NCI-H187 (cell line): ENCODE data around the gene ZNF57.
A peak's percentile ranks its signal among the peaks of the same experiment; 100 is the strongest.
"Not testable (repeated sequence)": the region's sequence is repeated elsewhere in the genome, so short reads cannot be mapped to it uniquely, and the experiment has no call there.

ENCODE experiments used
- DNase-seq, 2 experiments: peaks; one replicate each; lab custom pipeline; 2025; lab: John Stamatoyannopoulos, UW

ZNF57 gene

DNA sequence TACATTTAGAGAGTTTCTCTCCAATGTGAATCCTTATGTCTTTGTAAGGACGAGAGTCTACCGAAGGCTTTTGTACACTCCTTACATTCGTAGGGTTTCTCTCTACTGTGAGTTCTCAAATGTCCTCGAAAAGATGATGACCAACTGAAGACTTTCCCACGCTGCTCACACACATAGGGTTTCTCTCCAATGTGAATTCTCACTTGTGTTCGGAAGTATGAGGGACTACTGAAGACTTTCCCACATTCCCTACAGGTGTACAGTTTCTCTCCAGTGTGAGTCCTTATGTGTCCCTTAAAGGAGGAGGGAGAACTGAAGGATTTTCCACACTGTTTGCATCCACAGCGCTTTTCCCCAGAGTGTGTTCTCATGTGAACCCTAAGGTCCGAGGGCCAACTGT is 4.0 kb upstream of the ZNF57 start:
- no peak for DNase-seq

DNA sequence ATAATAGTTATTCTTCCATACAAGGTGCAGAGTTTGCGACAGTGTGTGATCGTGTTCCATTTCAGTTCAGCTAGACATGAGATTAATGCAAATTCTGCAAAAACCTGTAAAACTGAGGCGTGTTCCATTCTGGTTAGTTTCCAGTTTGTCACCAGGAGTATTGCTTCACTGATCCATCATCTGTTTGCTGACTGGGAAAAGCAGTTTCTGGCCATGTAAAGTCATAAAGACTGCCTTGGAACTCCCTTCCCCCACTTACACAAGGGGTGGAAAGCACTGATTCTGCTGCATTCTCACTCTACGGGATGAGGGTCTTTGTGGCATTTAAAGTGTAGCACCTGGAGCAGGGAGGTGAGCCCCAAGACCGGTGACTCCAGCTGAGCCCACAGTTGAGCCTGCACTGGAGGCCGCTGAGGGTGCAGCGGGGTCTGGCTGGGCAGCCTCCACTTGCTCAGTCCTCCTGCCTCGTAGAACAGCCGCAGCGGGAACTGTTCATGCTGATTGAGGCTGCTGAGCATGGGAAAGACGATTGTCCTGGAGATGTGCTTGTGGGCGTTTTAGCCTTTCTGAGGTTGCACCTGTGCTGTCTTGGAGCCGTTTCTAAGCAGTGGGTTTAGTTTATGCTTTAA is 2.0 kb downstream of the ZNF57 start:
- DNase-seq, result no peak

GRCh38 chr19:2903326-2903725 is 2.6 kb downstream of the ZNF57 start:
- DNase-seq, result not testable (repeated sequence)

- DNase-seq, result no peak
Observed at GRCh38 chr19:2905918-2906519, 5.3 kb downstream of the ZNF57 start.

DNA sequence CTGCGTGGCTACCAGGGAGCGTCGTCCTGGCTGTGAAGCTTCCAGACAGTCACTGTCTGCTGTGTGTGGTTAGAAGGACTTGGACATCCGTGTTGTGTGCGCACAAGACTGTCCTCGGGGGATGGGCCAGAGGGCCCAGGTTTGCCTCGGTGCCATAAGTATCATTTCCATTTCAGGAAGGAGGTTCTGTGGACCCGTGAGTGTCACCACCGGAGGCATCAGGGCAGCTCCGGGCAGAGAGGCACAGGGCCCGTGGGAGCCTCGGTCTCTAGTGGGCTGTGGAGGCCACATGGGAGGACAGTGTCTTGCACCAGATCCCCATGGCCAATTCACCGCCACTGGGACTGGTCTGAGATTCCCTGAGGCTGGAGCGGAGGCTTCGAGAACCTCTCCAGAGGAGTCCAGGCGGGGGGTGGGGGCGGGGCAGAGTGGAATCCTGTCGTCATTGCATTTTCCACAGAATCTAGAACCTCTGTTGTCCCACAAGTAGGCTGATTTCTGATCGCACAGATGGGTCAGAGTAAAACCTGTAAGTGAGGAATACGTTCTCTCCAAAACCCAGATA is 6.0 kb downstream of the ZNF57 start:
- no peak for DNase-seq

GRCh38 chr19:2912306-2912705 is 11.6 kb downstream of the ZNF57 start:
- DNase-seq, result no peak

DNA sequence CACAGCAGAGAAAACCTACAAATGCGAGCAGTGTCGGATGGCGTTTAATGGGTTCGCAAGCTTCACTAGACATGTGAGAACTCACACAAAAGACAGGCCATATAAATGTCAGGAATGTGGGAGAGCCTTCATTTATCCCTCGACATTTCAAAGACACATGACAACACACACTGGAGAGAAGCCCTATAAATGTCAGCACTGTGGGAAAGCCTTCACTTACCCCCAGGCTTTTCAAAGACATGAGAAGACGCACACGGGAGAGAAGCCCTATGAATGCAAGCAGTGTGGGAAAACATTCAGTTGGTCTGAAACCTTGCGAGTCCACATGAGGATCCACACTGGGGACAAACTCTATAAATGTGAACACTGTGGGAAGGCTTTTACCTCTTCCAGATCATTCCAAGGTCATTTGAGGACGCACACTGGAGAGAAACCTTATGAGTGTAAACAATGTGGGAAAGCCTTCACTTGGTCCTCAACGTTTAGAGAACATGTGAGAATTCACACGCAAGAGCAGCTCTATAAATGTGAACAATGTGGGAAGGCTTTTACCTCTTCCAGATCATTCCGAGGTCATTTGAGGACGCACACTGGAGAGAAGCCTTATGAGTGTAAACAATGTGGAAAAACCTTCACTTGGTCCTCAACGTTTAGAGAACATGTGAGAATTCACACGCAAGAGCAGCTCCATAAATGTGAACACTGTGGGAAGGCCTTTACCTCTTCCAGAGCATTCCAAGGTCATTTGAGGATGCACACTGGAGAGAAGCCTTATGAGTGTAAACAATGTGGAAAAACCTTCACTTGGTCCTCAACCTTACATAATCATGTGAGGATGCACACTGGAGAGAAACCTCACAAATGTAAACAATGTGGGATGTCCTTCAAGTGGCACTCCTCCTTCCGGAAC is 16.8 kb downstream of the ZNF57 start:
- no peak for DNase-seq

DNA sequence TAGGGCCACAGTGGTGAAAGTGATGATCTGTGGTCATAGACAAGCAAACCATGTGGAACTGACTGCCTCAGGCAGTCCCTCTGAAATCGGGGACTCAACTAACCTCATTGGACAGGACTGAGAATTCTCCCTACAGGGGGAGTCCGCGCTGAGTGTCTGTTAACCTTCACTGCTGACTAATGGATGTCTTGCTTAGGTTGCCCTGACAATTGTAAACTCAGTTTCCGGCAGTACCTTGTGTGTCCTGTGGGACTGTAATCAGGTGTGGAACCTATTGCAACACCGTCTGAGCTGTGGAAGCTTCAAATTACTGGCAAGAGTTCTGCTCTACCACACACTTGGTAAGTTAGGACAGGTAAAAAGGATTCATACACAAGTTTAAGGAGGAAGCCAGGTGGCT is 22.3 kb downstream of the ZNF57 start:
- no peak for DNase-seq

DNA sequence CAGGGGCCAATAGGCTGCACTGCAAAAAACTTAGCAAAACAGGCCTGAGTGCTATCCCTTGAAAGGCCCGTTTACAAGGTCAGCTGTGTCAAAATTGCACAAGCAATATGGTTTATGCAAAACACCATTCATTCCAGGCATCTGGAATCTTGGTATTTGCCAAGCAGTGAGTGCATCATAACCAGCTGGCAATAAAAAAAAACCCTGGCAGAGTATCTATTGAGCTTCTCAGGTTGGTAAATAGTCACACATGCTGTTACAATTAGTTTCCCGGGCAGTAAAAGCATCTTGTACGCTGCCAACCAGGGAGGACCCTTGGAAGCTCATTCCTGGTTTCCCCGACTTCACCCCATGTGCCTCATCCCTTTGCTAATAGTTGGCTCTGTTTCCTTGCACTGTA is 22.8 kb downstream of the ZNF57 start:
- no peak for DNase-seq

- no peak for DNase-seq
Observed at GRCh38 chr19:2926341-2927031, 25.8 kb downstream of the ZNF57 start.

DNA sequence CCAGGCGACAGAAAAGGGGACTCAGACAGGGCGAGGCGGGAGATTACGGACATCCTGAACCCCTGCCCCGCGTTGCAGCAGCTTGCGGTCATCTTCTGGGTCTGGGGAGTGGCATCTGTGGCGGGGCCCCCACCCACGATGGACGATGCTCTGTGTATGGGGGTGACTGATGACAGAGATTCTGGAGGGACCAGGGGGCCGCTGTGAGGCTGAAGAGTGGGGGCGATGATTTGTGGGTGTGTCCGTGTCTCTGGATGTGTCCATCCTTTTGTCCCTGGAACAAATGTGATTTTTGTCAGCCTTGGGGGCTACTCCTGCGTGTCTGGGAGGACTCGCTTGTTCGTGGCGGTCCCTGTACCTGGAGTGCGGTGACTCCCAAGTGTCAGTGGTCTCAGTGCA is 26.3 kb downstream of the ZNF57 start:
- no peak for DNase-seq

- DNase-seq, result no peak
Observed at GRCh38 chr19:2933490-2933910, 32.8 kb downstream of the ZNF57 start.

GRCh38 chr19:2935863-2936262 is 35.1 kb downstream of the ZNF57 start:
- not testable (repeated sequence) for DNase-seq

DNA sequence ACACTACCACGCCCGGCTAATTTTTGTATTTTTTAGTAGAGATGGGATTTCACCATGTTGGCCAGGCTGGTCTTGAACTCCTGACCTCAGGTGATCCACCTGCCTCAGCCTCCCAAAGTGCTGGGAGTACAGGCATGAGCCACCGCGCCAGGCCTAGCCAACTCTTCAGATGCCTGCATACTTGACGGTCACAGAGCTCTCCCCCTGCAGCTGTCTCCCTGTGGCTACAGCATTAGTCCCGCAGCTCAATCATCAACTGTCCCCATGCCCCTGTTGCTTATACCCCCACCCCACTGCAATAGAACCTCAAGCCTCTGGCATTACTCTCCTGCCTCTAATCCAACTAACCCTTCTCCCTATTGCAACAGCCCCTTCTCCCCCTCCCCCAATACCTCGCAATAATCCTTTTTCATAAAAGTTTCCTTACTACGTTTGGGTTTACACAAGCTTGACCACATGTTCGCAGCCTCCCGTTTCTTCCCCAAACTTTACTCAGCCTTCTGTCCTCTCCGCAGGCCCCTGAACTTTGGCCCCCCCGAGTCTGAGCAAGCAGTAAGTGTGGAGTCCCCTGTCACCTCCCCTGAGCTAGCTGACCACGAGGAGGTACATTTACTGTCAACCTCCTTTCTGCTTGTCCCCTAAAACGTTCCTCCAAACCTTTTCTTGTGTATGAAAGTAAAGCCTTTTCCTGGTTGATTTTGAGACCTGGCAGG is 42.4 kb downstream of the ZNF57 start:
- DNase-seq, result no peak

DNA sequence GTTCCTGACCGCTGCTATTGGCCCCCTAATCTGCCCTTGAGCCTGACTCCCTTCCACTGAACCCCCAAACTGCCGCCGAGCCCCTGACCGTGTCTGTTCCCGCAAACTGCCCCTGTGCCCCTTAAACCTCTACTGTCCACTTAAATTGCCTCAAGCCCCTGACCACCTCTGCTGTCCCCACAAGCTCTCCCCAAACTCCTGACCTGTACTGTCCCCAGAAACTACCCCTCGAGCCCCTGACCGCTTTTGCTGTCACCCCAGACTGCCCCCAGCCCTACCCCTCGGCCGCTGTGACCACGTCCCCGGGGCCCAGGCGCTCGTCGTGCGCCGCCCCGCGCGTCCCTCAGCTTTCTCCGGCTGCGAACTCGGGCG is 43.7 kb downstream of the ZNF57 start:
- no peak for DNase-seq

- DNase-seq, result peak; percentile 98 to 99
Observed at GRCh38 chr19:2944775-2945574, 44.2 kb downstream of the ZNF57 start, which contains the start of gene ZNF77. Gene ZNF77 (minus strand): TSS chr19:2944971. CDS start chr19:2944840, 131 bp downstream.

GRCh38 chr19:2945575-2946184 is 45.0 kb downstream of the ZNF57 start:
- no peak for DNase-seq

- DNase-seq, result no peak
Observed at GRCh38 chr19:2949939-2950285, 49.2 kb downstream of the ZNF57 start.

GRCh38 chr19:2950286-2951124 is 49.8 kb downstream of the ZNF57 start:
- DNase-seq, result peak; percentile 98 to 100
